Right lung (tissue), 5 donors: Measurements from ENCODE around the gene SGMS1. TPM values are rescaled to one million over a fixed set of nuclear protein-coding genes. Genes with fewer than 3 reads are reported as not detected.
"Not testable (repeated sequence)": the region's sequence is repeated elsewhere in the genome, so short reads cannot be mapped to it uniquely, and the experiment has no call there.

ENCODE experiments used
- DNase-seq, 2 donors: peaks; one replicate each; pipeline ENCODE4 v3.0.0-alpha.2; 2013
- polyA plus RNA-seq, 5 donors: library from polyadenylated mRNA; unstranded; fragments of 120-200 nt; gene quantifications; one replicate each; pipeline versions ENCODE4 v1.2.1 to v1.2.3, GENCODE V29; 2013; ENCODE audit warnings: inconsistent platforms in 1 of 5, low replicate concordance in 1 of 5; ENCODE audit not compliant: insufficient read length in 5 of 5, insufficient read depth in 1 of 5

SGMS1 gene
- polyA plus RNA-seq, 5 donors: 44.5 to 63.4 (median 56.6) TPM

DNA sequence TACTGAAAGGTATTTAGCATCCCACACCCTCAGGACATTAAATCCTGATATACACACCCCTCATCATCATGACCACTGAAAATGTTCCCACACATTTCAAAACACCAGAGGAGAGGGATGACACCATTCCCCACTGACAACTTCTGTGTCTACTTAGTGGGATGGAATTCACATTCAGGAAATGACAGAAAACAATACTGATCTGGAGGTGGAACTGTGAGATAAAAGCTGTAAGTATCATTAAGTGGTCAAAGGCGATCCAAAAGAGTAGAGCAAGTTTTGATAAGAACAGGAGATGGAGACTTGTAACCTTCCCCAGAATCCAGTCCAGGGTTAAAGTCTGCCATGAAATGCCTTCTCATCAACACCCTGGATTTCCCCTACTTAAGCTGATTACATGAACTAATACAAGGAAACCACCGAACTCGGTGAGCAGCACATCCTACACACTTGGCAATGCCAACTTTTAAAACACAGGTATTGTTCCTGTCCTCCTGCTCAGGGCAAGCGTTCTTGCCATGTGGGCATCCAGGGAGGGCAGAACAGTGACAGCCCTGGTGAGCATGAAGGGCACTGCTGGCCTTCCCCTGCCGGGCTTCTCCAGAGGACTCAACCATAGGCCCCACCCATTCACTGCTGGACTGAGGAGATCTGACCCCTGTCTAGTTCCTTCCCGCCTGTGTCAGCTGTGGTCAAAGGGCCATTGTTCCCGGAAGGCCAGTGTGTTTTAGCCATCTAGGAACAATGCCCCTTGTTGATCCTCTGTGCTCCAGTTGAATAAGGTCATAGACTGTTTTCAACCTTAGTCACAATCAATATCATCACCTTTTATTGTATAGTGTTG is 85.0 kb downstream of the SGMS1 start:
- no peak for DNase-seq

DNA sequence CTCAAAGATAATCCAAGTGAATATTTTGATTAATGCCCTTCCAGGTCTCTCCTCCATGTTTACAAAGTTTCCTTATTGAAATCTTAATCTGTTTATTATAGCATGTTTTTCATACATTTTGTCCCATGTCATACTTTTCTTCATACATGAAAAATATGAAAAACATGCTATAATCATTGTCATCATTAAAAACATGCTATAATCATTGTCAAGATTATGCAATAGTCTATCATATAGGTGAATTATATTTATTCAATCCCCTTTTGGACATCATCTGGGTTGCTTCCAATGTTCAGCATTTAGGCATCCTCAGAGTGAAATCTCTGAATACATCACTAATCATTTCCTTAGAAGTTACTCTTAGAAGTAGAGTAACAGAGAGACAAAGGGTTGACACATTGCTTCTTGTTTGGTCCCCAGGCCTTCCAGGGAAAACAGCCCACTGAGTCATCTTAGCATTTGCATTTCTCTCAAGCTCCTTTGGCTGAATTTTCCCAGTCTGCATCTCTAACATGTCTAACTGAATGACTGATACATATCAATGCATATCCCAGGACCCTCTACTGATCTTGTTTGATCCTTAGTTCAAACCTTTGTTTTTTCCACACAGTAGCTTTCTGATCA is 87.0 kb downstream of the SGMS1 start:
- DNase-seq: no peak

DNA sequence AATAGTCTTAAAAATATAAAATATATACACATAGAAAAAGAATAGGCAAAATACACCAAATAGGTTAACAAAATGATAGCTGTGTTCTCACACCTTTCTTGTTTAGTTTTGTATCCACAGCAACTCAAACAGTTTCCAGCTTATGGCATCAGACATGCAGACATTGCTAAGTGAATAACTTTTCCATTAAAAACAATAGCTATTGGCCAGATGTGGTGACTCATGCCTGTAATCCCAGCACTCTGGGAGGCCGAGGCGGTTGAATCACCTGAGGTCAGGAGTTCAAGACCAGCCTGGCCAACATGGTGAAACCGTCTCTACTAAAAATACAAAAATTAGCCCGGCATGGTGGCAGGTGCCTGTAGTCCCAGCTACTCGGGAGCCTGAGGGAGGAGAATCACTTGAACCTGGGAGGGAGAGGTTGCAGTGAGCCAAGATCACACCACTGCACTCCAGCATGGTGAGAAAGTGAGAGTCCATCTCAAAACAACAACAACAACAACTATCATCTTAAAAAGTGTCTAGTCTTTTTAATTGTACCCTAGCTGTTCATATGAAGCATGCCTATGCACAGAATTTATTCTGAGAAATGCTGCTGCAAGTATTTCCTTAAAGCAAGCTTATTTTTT is 88.9 kb downstream of the SGMS1 start:
- not testable (repeated sequence) for DNase-seq

DNA sequence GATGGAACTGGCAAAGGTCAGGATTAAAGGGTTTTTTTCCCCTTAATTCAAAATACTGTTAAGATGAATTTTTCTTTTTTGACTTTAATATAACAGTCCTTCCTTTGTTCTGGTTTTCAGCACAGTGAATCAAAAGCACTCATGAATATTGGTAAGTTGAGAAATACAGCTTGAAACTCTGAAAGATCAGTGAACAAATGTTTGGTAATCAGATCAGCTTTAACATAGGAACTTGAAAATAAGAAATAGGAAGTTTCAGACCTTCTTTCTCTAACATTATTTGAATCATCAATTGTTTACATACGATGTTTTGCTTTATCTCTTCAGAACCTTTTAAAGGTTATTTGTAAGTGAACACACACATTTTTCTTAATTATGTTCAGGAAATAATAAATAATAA is 90.5 kb downstream of the SGMS1 start:
- no peak for DNase-seq

DNA sequence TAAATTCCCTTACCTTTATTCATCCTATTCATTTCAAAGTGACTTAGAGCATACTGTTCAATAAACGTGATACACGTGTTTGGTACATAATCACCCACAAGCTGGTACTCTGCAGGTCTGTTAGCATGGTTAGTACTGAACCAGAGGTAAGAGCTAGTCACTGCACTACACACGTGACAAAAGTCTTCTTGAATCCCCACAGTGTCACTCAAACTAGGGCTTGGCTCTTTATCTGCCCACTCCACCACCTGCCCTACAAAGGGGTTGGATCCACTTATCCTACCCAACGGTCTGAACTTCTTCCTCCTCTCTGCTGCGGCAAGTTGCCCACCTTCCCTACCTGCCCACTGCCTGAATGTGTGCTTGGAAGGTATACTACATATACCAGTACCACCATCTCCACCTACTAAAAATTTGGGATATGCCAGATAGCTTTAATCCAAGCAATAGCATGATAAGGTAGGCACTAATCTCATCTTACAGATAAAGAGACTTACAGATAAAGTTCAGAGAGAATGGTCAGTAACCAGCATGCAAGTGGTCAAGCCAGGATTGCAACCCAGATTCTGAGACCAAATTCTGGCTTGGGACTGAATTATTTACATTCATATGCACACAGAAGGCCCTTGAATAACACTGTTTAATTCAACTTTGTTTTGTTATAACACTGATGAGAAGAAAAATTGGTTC is 92.2 kb downstream of the SGMS1 start:
- DNase-seq: no peak

DNA sequence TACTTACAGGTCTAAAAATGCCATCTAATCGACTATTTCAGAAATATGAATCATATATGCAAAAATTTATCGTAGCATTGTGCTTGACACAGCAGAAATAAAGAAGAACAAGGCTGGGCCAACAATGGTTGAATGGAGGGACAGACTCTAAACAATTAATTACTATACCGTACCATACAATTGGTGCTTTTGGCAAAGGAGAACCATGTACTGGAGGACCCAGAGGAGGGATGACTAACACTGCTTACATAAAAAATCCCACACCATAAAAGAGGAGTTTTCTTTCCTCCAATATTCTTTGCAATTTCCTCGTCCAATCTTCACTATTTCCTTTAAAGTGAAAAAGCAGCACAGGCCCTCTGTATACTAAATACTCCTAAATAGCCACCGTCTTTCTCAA is 94.1 kb downstream of the SGMS1 start:
- no peak for DNase-seq

DNA sequence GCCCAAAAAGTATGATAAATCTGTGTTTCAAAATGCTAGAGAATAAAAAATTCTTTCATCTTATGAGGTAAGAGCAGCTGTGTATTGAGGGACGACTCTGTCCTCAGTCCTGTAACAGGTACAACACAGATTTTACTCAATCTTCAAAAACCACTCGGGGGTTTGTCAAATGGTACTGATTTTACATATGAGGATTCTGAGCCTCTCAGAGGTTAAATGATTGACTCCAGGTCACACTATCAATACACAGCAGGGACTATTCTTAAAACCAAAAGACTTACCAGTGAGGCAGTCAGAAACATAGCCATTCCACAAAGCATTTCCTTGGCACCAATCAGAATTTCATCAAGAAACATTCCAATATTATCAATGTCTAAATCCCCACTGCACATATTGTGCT is 95.5 kb downstream of the SGMS1 start:
- no peak for DNase-seq

DNA sequence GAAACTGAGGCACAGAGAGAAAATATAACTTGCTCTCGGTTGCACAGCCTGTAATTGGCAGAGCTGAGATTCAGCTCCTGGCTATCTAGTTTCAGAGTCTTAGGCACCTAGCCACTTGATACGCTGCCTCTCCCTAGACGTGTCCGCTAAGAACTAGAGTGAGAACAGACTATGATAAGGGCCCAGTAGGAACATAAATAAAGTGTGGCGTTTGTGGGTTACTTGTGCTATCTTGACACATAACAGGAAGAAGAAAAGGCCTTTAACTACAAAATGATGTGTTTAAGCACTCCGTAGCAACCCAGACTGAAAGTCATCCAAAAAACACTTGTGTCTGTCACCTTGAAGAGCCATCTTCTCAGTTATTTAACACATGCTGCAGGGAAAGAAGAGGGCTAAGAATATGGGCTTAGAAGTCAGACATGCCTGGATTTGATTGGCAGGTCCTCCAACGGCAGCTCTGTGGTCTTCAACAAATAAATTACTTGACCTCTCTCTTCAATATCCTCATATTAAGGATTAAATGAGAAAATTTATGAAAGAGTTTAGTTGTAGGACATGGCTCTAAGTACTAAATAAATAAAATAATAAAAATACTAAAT is 96.2 kb downstream of the SGMS1 start:
- DNase-seq: no peak

DNA sequence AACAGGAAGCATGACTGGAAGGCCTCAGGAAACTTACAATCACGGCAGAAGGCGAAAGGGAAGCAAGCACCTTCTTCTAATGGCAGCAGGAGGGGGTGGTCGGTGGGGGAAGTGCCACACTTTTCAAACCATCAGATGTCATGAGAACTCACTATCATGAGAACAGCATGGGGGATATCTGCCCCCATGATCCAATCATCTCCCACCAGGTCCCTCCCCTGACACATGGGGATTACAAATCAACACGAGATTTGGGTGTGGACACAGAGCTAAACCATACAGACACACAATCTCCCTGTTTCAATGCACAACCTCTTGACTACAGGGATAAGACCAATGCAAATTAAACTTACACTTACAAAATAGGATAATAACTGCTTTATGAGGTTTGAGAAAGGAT is 97.6 kb downstream of the SGMS1 start:
- DNase-seq: no peak

DNA sequence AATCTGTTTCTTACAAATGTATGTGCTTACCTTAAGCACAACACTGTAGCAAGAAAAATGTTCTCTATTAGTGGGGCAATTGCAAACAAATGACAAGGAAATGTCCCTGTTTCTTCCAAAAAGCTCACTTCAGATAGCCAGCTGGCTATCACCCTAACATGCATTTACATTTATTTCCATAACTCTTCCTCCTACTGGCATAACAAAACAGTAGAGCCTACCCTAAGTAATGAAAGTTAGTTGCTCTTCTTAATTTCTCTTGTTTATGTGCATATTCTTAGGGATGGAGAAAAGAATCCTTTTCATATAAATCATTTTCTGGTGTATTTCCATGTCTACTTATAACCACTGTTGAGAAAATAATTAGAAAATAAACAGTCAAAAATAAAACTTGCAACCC is 100.4 kb downstream of the SGMS1 start:
- no peak for DNase-seq

DNA sequence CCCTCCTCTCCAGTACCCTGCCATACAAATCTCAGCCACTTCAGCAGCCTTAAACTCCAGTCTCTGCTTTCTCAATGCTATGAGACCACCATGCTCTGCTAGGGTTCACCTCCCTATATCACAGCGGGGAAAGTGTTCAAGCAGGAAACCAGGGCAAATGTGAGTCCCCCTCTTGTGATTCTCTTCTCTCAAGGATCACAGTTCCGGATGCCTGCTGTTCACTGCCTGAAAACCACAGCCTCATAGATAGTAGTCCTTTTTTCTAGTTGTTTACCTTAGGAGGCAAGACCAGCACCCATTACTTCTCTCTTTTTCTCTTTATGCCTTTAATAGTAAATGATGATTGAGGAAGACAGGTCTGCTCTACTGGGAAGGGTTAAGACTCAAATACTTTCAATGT is 100.8 kb downstream of the SGMS1 start:
- DNase-seq: no peak

DNA sequence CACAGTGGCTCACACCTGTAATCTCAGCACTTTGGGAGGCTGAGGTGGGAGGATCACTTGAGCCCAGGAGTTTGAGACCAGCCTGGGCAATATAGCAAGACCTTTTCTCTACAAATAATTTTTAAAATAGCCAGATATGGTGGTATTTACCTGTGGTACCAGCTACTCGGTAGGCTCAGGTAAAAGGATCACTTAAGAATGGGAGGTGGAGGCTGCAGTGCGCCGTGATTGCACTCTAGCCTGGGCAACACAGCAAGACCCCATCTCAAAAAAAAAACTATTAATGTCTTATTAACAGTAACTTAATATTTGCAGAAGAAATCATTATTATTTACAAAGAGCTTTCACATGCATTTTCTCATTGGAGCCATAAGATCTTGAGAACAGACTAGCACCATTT is 103.6 kb downstream of the SGMS1 start:
- DNase-seq: no peak

DNA sequence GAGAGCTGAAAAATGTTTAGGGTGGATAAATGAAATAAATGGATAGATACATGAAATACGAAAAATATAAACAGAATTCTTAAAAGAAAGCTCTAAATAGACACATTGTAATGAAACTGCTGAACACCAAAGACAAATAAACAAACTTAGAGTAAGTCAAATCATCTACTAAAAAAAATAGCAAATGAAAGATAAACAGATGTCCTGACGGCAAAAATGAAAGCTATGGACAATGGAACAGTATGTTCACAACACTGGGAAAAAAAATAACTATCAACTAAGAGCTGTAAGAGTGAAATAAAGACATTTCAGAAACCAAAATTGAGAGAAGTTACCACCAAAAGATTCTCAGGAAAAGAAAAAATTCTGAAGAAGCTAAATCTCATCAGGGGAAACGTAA is 106.1 kb downstream of the SGMS1 start:
- DNase-seq: no peak

DNA sequence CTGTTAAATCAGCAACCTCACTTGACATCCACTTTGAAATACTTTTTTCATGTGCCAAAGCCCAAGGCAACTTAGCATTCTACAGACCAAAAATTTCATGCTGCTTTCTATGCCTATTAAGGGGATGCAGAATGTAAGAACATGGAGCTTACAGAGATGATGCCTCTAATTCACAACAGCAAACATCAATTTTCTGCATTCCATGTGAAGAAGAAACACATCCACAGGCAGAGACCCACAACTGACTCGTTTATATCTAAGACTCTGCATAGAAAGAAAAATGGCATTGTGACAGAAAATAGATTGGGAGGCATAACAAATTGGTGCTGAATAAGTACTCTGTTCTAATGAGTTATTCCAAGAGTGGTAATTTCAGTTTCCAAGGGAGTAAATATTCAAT is 107.6 kb downstream of the SGMS1 start:
- DNase-seq: no peak

DNA sequence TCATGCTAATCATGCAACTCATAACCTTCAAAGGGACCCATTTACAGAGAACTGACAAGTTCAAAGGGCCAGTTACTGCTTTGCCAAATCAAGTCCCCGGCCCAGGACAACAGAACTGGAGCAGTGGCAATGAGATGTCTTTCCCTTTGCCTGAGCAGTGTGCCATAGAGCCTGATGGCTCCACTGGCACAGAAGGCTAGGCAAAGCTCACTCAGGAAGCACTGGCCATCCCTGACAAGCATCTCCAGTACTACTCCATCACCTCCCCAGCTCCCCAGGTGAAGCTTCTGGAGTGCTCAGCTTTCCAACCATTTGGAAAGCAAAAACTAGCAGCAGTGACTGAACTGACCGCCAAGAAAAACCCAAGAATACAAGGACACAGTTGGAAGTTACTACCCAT is 108.3 kb downstream of the SGMS1 start:
- no peak for DNase-seq

DNA sequence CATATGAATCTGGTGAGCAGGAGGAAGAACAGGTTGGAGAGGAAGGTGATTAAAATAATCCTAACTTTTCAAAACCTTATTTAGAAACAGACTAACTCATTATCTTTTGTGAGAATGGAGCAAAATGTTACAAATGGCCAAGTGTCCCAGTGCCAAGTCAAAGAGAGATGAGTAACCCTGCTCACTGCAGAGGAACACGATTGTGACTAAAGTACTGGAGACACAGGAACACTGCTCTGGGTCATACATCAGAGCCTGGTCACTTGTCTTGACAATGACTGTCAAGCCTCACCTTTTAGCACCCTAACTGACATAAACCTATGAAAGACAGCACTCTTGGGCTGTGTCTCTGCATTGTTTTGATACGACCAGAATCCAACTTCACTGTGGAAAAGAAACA is 108.8 kb downstream of the SGMS1 start:
- DNase-seq: no peak

DNA sequence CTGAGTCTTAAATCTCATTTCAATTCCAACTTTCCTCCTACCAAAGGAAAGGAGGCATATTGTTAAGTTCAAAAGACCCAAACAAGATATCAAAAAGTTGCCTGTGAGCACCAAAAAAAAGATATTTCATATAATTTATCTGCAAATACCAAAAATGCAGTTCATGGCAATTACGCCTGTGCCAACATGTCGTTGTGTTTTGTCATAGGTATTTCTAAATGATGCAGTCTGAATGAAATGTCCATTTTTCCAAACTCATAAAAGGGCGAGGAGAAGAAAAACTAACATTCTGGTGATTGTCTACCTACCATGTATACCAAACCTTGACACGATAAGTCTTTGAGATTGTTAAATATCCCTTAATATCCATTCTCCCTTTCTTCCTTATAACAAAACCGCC is 109.8 kb downstream of the SGMS1 start:
- DNase-seq: no peak

DNA sequence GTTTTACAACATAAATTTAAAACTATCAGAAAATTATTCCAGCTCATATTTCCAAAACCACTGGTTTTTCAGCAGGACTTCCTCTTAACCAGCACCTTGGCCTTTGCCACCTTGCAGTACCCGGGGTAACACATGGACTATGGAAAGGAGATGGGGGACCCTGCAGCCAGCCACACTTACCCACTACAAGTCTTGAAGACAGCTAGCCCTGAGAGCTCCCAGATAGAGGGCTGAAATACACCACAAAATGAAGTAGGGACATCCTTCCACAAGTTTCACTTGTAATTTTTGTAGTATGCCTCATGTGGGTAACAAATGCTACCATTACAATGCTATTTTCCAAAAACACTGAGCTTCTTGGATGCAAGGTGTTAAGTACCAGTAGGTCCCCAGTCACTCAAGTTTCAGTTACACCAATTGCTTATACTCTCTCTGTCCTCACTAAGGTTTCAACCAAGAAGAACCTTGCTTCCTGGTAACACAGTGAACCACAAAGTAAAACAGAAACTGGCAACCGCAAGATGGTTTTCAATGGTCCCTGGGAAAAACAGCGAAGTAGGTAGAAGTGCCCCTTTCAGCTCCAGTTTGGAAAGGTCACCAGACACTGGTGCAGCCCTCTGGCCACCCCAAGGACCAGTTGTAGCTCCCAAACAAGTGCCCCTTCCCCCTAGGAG is 110.9 kb downstream of the SGMS1 start:
- no peak for DNase-seq

DNA sequence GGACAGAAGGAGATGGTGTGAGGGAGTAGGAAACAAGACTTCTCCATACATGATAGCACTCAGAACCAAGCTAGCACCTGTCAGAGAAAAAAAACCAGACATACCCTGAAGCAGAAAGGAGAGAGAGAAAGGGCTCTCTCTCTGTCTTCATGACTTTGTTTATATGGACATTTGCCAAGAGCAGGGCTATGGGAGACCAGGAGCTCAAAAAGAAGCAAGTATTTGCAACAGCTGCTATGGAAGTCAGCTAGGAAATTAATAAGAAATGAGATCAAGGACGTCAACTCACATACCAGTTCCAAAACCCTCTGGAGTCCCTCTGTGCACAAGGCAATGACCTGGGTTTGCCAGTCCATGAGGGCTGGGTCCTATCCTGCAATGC is 111.6 kb downstream of the SGMS1 start:
- no peak for DNase-seq

DNA sequence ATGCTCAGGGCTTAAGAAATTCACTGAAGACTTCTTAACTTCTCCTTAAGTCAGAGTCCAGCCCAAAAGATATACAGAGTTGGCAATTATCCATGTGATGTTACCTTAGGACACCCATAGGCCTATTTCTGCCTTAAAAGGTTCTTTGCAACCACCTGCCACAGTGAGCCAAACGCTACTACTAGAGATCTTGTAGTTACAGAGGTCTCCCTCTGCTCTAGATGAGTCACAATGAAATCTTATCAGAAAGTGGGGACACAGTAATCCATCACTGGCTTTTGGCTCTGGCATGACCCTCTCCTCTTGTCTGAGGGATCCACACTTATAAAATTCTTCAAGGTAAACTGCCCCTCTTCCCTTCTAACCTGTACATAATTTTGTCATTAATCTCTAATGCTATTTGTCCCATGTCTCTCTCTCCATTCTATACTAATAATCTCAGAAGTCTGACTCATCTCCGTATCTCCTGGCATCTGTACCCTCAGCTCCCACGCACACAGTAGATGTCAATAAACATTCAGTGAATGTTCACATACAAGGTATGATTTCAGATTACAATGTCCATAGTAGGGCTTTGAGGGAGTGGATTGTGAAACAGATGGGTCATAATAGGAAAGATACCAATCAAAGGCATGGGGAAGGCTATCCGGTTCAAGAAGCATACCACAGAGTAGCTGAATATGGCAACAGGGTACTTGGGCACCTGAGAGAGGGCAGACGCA is 112.1 kb downstream of the SGMS1 start:
- DNase-seq: no peak
